ENCODE data around the gene GPC6.

Gene GPC6

DNA sequence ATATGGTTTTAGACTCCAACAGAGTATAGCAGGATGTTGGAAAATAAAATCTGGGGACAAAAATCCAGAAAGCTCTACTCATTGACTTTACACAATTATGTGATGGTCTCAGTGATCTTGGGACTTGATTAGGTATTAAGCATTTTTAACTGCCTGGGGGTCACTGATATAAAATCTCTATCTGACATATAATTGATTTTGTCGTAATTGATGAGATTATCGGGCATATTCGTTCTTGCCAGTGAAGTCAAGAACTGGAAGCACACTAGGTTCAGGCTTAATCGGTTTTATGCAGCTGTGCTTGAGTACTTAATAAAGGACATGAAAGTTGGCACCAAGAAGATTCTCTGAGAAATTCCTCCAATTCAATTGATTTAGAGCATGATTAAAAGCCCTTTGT lies 862.1 kb downstream of the GPC6 start:
- no peak for DNase-seq

- DNase-seq, result no peak
Observed at GRCh38 chr13:94090773-94091480, 864.3 kb downstream of the GPC6 start.

- no peak for DNase-seq
Observed at GRCh38 chr13:94093652-94094315, 867.2 kb downstream of the GPC6 start.

DNA sequence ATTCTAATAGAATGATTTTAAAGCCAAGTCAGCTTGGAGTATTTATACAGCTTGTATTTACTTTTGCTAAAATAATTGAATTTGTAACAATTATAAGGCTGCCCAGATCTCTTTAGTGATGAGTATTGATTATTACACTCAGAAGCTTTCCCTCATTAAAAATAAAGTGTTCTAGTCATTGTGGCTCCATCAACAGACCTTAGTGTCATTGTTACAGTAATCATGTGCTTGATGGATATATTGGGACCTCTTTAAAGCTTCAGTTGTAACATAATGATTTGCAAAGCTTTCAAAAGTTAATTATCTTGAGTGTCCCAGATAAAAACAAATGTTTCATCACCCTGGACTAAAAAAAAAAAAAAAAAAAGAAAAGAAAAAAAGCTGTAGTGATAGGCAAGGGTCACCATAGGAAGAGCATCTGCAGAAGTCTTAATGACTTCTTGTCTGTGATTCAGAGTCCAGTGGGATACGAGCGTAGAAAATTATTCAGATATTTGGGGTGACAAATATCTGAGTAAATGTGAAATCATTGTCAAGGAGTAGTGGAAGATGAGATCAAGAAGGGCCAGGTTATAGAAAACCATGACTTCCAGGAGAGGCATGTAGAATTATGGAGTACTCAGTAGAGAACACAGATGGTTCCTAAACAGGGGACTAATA lies 883.2 kb downstream of the GPC6 start:
- no peak for DNase-seq

- DNase-seq, result no peak
Observed at GRCh38 chr13:94112227-94112626, 885.6 kb downstream of the GPC6 start.

DNA sequence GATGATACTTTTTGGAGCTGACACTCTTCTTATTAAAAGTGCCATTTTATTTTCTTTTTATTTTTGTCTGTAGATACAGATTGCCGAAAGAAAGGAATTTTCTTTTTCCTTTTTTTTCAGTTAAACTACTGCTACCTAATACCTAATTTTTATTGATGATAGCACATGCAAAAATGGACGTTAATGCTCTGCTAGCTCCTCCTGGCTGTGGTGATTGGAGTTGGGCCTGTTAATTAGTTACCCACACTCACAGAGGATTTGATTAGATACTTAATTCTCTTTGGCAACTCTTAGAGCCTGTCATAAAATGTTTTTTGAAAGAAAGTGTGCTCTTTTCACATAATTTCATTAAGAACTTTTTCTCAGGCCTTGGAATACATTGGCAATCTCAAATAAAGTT lies 886.1 kb downstream of the GPC6 start:
- DNase-seq, result no peak

GRCh38 chr13:94113245-94113644 lies 886.6 kb downstream of the GPC6 start:
- DNase-seq, result no peak

GRCh38 chr13:94114166-94114565 lies 887.6 kb downstream of the GPC6 start:
- no peak for DNase-seq

DNA sequence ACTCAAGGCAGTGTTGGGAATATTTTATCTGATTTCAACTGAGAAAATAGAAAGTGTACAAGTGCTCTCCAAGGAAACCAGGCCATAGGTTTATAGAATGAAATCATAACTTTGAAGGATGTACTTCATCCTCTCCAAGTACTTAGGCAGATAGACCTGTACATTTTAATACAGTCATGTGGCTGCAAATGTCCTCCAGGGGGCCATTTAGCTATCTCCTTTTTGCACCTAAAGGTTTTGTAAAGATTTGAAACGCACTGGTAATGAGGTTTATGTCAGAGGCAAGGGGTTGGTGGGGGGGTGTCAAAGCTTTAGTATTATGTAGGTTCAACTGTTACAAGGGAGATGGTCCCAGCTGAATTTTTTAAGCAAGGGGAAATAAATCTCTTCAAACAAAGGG lies 888.4 kb downstream of the GPC6 start:
- DNase-seq, result no peak

DNA sequence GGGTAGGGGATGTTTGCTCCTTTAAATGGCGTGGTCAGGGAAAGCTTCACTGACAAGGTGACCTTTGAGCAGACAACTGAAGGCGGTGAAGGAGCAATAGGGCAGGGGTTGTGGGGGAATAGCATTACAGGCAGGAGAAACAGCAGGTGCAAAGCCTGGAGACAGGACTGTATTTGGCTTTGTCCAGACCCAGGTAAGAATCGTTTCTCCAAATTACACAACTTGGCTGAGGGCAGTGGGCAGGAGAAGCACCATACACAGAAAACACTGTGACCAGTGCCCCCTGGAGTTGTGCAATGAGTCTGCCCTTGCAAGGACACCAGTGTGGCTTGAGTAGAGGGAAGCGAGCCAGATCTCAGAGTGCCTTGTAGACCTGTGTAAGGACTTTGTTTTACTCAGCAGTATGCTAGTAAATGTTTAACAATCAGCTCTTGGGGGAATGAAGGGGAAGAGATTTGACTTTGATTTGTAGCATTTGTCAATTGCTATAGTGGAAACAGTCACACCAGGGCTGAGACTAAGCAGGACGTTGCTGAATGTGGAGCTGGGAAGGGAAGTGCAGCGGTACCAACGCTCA lies 892.8 kb downstream of the GPC6 start:
- DNase-seq, result no peak

GRCh38 chr13:94120878-94121277 lies 894.3 kb downstream of the GPC6 start:
- no peak for DNase-seq

GRCh38 chr13:94121686-94122085 lies 895.1 kb downstream of the GPC6 start:
- no peak for DNase-seq

DNA sequence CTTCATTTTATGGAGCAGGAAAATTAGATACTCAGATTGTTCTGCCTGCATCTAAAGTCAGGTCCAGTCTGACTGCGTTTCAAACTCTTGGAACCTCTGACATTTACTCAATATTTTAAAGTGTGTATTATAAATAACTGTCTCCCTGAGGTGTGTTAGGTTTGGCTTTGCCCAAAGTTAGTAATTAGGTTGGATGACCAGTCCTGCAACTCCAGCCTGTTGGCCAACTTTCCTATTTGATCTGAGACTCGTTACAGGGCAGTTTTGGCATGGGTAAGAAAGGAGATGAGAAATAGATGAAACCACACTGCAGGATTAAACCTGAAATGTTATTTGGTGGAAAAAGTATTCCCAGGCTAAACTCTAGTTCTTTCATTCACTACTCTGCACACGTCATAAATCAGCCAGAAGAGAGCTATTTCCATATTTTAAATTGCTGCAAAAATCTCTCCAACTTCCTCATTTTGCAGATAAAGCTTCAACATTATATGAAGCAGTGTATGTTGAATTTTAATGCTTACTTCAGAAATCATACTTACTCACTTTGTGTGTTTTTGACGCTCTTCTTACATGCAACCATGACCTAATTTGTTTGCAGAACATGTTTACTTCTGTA lies 895.8 kb downstream of the GPC6 start:
- no peak for DNase-seq

DNA sequence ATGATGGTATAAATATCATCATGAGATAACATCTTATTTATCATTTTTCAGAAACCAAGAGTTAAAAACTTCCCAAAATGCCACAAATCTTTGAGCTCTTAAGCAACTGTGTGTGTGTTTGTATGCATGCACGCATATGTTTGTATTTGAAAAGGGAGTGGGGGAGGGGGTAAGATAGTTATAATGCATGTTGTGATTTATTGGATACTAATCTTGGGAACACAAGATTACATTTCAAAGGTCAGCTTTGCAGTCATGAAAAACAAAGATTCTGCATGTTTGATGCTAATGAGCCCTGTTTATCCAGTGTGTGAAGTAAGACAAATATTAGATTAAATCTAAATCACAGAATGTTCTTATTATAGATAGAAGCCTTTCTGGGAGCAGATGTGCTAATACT lies 897.0 kb downstream of the GPC6 start:
- DNase-seq, result no peak

DNA sequence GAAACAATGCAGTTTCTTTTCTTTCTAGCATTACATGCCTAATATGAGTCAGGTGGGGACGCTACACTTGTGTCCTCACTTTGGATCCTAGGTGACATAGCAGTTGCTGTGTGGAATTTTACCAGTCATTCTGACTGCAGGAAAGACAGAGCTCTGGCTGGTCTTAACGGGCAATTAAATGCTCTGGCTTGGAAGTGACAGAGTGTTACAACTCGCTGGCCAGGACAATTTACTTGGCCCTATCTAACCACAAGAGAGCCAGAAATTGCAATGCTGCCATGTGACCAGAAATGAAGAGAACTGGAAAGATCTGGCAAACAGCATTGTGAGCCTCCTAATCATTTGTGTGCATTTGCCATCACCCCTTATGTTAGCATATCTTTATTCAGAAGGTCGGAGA lies 901.8 kb downstream of the GPC6 start:
- DNase-seq, result no peak

DNA sequence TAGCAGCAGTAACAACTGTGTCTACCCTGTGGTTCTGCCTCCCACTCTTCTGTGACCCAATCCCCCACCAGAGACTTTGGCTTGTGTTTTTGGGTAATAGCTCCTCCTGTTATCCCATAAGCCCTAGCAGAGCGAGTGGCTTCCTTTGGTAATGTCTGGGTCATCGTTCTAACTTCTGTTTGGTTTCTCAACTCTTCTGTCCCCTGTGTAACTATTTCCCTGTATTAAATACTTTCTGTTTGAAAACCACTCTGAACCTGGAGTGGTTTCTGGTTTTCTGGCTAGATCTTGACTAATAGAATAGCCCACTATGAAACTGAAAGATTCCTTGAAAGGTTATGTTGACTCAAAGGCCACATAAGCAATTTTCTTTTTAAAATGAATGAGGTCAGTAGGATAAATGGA lies 902.9 kb downstream of the GPC6 start:
- DNase-seq, result no peak

GRCh38 chr13:94138831-94139230 lies 912.2 kb downstream of the GPC6 start:
- DNase-seq, result no peak

- no peak for DNase-seq
Observed at GRCh38 chr13:94139393-94139995, 912.9 kb downstream of the GPC6 start.

GRCh38 chr13:94140027-94140426 lies 913.4 kb downstream of the GPC6 start:
- no peak for DNase-seq

- no peak for DNase-seq
Observed at GRCh38 chr13:94140511-94140910, 913.9 kb downstream of the GPC6 start.

DNA sequence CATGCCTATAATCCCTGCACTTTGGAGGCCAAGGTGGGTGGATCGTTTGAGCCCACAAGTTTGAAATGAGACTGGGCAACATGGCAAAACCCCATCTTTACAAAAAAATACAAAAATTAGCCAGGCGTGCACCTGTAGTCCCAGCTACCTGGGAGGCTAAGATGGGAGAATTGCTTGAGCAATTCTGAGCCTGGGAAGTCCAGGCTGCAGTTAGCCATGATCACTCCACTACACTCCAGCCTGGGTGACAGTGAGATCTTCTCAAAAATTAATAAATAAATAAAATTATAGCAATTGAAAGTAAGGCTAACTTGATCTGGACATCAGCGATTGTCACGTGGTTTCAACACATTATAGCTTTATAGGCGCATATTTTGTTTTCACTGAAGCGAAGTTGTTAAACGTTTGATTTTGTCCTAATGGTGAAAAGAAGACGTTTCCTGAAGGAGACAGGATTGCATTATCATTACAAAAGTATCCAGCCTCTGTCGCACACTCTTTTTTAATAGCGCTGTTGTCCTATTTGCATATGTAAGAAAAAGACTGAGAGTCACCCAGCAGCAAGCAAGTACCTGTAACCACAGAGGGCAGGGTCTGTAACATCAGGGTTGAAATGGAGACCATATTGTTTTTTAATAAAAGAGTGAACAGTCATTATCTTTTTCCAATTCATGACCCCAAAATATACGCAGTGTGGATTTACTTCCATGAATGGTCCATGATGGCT lies 917.2 kb downstream of the GPC6 start:
- DNase-seq, result no peak

DNA sequence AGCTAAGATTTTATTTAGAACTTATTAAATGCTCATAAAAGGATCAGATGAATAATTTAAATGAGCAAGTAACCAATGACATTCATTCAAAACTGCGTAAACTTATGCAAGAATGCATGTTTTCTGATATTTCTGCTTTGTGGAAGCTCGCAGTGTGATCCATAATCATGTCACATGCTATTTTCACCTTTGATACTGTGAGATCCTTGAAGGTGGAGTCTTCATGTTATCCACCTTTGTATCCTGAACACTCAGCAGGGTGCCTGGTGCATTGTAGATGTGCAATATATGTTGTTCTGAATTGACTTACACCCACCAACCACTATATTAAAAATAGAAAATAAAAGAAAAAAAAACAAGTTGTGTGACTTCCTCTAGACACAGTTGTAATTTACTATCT lies 919.4 kb downstream of the GPC6 start:
- no peak for DNase-seq
